ENCODE data around the gene LCOR. TPM values are rescaled to one million over a fixed set of nuclear protein-coding genes. Genes with fewer than 3 reads are reported as not detected.

Gene LCOR
- total and polyA plus RNA-seq, 9 of the 15 experiments (the other 6 are each of a cell fraction or from before 2014, with no cell fraction given): 3.6 to 25.2 (median 14.4) TPM

DNA sequence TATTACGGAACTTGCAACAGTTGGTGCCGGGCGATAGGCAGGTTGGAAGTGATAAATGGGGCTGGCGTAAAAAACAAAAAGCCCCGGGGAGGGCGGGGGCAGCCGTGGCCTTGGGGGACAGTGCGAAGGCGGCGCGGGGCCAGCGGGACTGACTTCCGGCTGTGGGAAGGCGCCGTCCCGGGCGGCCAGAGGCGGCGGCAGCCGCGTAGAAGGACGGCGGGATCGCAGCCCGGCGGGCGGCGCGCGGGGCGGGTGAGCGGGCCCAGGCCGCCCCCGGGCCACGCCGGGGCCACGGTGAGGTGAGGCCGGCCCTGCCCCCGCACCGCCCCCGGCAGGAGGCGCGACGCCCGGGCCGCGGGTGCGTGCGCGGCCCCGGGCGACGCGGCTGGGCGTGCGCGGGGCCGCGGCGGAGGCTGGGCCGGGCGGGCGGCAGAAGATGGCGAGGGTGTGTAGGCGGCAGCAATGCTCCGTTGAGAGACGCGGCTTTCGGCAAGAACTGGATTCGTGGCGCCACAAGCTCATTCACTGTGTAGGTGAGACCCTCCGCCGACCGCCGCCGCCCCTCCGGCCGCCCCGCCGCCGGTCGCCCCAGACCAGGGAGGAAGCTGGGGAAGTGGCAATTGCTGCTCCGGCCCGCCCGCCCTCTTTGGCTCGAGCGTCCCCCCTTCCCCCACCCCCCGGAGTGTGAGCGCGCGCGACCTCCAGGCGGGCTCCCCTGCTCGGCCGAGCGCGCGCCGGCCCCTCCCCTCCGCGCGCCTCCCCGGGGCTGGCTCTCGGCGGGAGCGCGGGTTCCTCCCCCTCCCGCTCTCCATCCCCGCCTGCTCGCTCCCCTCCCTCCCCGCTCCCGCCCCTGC, at the start of gene LCOR (continued):
- TF ChIP-seq YBX1 (IDR thresholded peaks at IDR 0.05) (no peak), TBP (optimal IDR thresholded peaks at IDR 0.05; ENCODE audit: low read depth, low read length) (peak; percentile 34), KDM2B (CRISPR knock-in tag; IDR thresholded peaks at IDR 0.05) (no peak), MECOM (CRISPR knock-in tag; IDR thresholded peaks at IDR 0.05) (no peak), ZNF174 (CRISPR knock-in tag; IDR thresholded peaks at IDR 0.05) (no peak), PHF20 (IDR thresholded peaks at IDR 0.05; ENCODE audit: partially characterized antibody) (no peak), DPF2 (IDR thresholded peaks at IDR 0.05) (0 out of 2 replicates have a peak, but pooled peaks have one; percentile 17), FOS (IDR thresholded peaks at IDR 0.05; ENCODE audit: extremely low read depth, insufficient read length) (no peak), ZNF197 (CRISPR knock-in tag; IDR thresholded peaks at IDR 0.05; ENCODE audit: low read depth) (peak; percentile 94), ZNF324 (CRISPR knock-in tag; IDR thresholded peaks at IDR 0.05) (no peak), POLR2G (IDR thresholded peaks at IDR 0.05; ENCODE audit: low read depth, low read length) (peak; percentile 68), CBFB (CRISPR knock-in tag; IDR thresholded peaks at IDR 0.05) (no peak), ARHGAP35 (IDR thresholded peaks at IDR 0.05; ENCODE audit: partially characterized antibody) (no peak)
- TF ChIP-seq, protein P1, sequence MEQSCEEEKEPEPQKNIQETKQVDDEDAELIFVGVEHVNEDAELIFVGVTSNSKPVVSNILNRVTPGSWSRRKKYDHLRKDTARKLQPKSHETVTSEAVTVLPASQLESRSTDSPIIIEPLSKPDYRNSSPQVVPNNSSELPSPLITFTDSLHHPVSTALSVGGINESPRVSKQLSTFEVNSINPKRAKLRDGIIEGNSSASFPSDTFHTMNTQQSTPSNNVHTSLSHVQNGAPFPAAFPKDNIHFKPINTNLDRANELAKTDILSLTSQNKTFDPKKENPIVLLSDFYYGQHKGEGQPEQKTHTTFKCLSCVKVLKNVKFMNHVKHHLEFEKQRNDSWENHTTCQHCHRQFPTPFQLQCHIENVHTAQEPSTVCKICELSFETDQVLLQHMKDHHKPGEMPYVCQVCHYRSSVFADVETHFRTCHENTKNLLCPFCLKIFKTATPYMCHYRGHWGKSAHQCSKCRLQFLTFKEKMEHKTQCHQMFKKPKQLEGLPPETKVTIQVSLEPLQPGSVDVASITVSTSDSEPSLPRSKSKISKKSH (CRISPR knock-in tag; IDR thresholded peaks at IDR 0.05): no peak
- TF ChIP-seq, protein P2, sequence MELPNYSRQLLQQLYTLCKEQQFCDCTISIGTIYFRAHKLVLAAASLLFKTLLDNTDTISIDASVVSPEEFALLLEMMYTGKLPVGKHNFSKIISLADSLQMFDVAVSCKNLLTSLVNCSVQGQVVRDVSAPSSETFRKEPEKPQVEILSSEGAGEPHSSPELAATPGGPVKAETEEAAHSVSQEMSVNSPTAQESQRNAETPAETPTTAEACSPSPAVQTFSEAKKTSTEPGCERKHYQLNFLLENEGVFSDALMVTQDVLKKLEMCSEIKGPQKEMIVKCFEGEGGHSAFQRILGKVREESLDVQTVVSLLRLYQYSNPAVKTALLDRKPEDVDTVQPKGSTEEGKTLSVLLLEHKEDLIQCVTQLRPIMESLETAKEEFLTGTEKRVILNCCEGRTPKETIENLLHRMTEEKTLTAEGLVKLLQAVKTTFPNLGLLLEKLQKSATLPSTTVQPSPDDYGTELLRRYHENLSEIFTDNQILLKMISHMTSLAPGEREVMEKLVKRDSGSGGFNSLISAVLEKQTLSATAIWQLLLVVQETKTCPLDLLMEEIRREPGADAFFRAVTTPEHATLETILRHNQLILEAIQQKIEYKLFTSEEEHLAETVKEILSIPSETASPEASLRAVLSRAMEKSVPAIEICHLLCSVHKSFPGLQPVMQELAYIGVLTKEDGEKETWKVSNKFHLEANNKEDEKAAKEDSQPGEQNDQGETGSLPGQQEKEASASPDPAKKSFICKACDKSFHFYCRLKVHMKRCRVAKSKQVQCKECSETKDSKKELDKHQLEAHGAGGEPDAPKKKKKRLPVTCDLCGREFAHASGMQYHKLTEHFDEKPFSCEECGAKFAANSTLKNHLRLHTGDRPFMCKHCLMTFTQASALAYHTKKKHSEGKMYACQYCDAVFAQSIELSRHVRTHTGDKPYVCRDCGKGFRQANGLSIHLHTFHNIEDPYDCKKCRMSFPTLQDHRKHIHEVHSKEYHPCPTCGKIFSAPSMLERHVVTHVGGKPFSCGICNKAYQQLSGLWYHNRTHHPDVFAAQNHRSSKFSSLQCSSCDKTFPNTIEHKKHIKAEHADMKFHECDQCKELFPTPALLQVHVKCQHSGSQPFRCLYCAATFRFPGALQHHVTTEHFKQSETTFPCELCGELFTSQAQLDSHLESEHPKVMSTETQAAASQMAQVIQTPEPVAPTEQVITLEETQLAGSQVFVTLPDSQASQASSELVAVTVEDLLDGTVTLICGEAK (IDR thresholded peaks at IDR 0.05): 0 out of 2 replicates have a peak, but pooled peaks have one; percentile 6
- TF ChIP-seq, protein P2 (CRISPR knock-in tag; IDR thresholded peaks at IDR 0.05): no peak
